Measurements from ENCODE around the gene SFTPA2. TPM values are rescaled to one million over a fixed set of nuclear protein-coding genes. Genes with fewer than 3 reads are reported as not detected.
"Not testable (repeated sequence)": the region's sequence is repeated elsewhere in the genome, so short reads cannot be mapped to it uniquely, and the experiment has no call there.

The SFTPA2 gene
- total RNA-seq, 1 donor from 2014 or later, result 0.35 TPM

- DNase-seq; intact Hi-C loops (cut with micrococcal nuclease); ATAC-seq: not testable (repeated sequence)
Measured at GRCh38 chr10:79522464-79522863, 37.7 kb downstream of the SFTPA2 start.

GRCh38 chr10:79521751-79522150 lies 38.5 kb downstream of the SFTPA2 start:
- DNase-seq; intact Hi-C loops (cut with micrococcal nuclease); ATAC-seq: not testable (repeated sequence)

GRCh38 chr10:79517567-79517966 lies 42.6 kb downstream of the SFTPA2 start:
- DNase-seq; ATAC-seq; intact Hi-C loops (cut with micrococcal nuclease): not testable (repeated sequence)

GRCh38 chr10:79516532-79517205 lies 43.5 kb downstream of the SFTPA2 start:
- DNase-seq; ATAC-seq; intact Hi-C loops (cut with micrococcal nuclease): not testable (repeated sequence)

DNA sequence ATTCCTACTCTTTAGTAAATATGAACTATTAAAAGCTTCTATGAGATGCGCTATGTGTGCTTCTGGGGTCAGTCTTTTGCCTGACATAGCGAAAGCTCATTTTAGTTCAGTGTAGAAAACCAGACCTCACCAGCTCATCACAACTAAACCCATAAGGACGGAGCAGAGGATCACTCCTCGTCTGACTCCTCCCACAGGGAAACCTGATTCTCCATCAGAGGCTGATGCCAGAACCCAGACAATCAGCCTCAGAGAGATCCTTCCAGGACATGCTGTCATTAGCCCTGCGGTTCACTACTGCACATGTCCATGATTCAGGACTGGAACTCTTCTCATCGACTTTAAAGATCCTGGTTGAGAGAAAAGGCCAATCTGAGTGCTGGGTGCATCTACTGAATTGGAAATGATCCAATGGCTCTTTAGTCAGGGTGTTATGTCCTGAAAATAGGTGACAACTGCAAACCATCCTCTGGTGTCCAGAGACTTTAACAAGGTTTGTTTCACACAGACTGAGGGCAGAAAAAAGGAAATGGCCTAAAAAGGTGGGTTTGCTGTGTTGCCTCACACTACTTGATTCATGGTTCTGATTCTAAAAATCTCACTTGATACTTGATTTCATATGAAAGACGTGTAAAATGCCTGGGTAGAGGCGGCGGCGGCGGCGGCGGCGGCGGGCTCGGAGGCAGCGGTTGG lies 48.2 kb downstream of the SFTPA2 start, which contains the start of gene EIF5AL1:
Gene EIF5AL1, plus strand, starts transcription at position 643 of the 693 bp plus-strand sequence. CDS start 117 bp downstream, outside the sequence.
- DNase-seq; intact Hi-C loops (cut with micrococcal nuclease); ATAC-seq: not testable (repeated sequence)

DNA sequence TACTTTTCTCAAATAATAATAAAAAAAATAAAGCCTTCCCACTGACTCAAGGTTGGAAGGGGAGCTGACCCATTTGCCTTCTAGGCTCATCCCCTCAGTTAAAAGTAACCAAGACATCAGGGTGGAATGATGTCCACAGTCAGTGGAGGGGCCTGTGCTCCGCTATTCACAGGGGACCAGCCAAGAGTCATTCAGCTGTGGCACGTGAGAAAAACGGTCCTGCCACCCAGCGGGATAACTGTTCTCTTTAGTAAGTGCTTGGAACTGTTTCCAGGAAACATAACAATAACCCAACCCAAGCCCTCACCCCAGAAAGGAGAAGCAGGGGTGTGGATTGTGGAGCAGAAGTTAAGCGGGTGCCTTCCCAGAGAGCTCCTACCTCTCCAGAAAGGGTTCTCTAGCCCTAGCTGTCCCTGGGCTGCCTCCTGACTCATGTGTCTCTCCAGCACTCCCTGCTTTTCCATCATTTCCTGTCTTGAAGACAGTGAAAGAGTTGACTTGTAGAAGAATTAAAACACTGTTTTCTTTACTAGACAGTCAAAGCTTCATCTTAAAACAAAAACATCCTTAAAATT lies 50.2 kb downstream of the SFTPA2 start:
- DNase-seq; intact Hi-C loops (cut with micrococcal nuclease): not testable (repeated sequence)
- peak; percentile 62 for ATAC-seq

- DNase-seq; intact Hi-C loops (cut with micrococcal nuclease): not testable (repeated sequence)
- peak; percentile 70 for ATAC-seq
Measured at GRCh38 chr10:79509306-79509933, 50.8 kb downstream of the SFTPA2 start.

GRCh38 chr10:79508245-79508644 lies 52.0 kb downstream of the SFTPA2 start:
- ATAC-seq, result not testable (repeated sequence)

GRCh38 chr10:79507440-79508167 lies 52.6 kb downstream of the SFTPA2 start:
- intact Hi-C loops (cut with micrococcal nuclease), result no loop called here
- ATAC-seq, result no peak
- DNase-seq, result no peak

More at GRCh38 chr10:79508245-79508644, 52.0 kb downstream of the SFTPA2 start:
- intact Hi-C loops (cut with micrococcal nuclease); DNase-seq: not testable (repeated sequence)

Other genes with a start within 250 kb of the SFTPA2 start
- 139 TPM for gene PPIF, start 212.9 kb downstream of the SFTPA2 start, total RNA-seq
- gene ZCCHC24, start 114.8 kb downstream of the SFTPA2 start, total RNA-seq, result 49.0 TPM
- 0.12 TPM for gene EIF5AL1, start 47.9 kb downstream of the SFTPA2 start, total RNA-seq
- 0.17 TPM for gene SFTPA1, start 50.5 kb upstream of the SFTPA2 start, total RNA-seq
- gene NUTM2B, start 142.8 kb upstream of the SFTPA2 start, total RNA-seq, result 1.2 TPM